ENCODE results near the gene LRRC75B. TPM values are rescaled to one million over a fixed set of nuclear protein-coding genes. Genes with fewer than 3 reads are reported as not detected.

Gene LRRC75B
- total and polyA plus RNA-seq, 2 of the 13 experiments (the other 11 are each of a cell fraction or from before 2014, with no cell fraction given) = 11.8 to 34.8 TPM

DNA sequence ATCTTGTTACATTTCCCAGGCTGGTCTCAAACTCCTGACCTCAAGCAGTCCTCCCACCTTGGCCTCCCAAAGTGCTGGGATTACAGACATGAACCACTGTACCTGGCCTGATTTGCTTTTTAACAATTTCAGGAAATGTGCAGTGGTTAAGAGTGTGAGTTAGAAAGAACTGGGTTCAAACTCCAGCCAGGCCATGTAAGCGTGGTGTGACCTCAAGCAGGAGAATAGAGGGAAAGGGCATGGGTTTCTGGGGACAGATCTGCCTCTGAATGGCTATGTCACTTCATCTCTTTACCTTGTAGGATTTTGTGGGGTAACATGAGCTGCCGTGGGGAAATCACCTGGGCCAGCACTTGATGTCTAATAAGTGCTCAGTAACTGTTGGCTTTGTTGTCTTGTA, 27.8 kb downstream of the LRRC75B start:
- WGBS (ENCODE audit: low lambda C conversion rate) = 76% methylated on average over 2 of the region's 2 CpGs
- Histone ChIP-seq H4K20me1 (ENCODE audit: insufficient read depth, low read length) (peaks cover 17% of the 10 kb centered on the region; the same call in 1 of the 2 replicates), H3K79me2 (ENCODE audit: insufficient read depth, low read length) (peaks cover 77% of the 10 kb centered on the region), H3K9ac (ENCODE audit: insufficient read depth, low read depth, low read length) (peak overlapping the region; percentile 19), H3K4me3 (replicated peaks in 1 of 3; ENCODE audit: insufficient read depth in 1 of 3, low read depth in 2 of 3, low read length in 3 of 3) (no peak overlapping the region), H3K9me3 (ENCODE audit: low read length) (no peaks in the 10 kb centered on the region), H3K27me3 (ENCODE audit: control insufficient read depth in 1 of 2, insufficient read depth in 2 of 2, low read length in 2 of 2) (no peaks in the 10 kb centered on the region), H3K27ac (ENCODE audit: extremely low read length, insufficient read depth, low read length) (peak overlapping the region; percentile 74), H3K4me2 (ENCODE audit: low read depth, low read length) (peak overlapping the region; percentile 64), H3K4me1 (ENCODE audit: insufficient read depth, low read length) (peaks cover 87% of the 10 kb centered on the region), H2AFZ (ENCODE audit: low read length) (no peak overlapping the region), H3K36me3 (replicated peaks in 1 of 2; ENCODE audit: control insufficient read depth in 1 of 2, insufficient read depth in 2 of 2, low read length in 2 of 2) (peaks cover 31 to 64% of the 10 kb centered on the region in 2 experiments)
- peak; percentile 25 for ATAC-seq
- POLR2A ChIA-PET = interaction anchor here (1.5 to 4.1 kb wide), 4 partner anchors 8 to 15 kb away, joined by 7 to 43 read pairs (median 30); partner anchors contain the start of genes GUCD1 and SNRPD3
- no TSS peak for BruUV-seq (replicated peaks)
- intact Hi-C loops (cut with micrococcal nuclease; ENCODE audit: unreplicated experiment) = loop anchor here (2.0 kb wide), 1 partner anchor 14 kb away; no protein-coding TSS in a partner anchor
- CTCF ChIA-PET (ENCODE audit: low intra/inter-chr PET ratio, low total read pairs) = no interaction called here
- FAIRE-seq = no peak
- in situ Hi-C loops (cut with HindIII; ENCODE audit: extremely low pct_ligation_motif_present, low pct_unique_long_range_greater_than_20kb) = no loop called here
- no peak for DNase-seq (ENCODE audit: low spot score)
- TF ChIP-seq ZNF710 (CRISPR knock-in tag; IDR thresholded peaks at IDR 0.05; ENCODE audit: borderline replicate concordance) (no peak), DNMT3B (CRISPR knock-in tag; conservative IDR thresholded peaks at IDR 0.05) (no peak), SRSF1 (optimal IDR thresholded peaks at IDR 0.05; ENCODE audit: low read depth, low read length) (no peak), ZNF121 (CRISPR knock-in tag; IDR thresholded peaks at IDR 0.05) (peak; percentile 12; the same call in 1 of the 2 replicates), HMGXB4 (CRISPR knock-in tag; IDR thresholded peaks at IDR 0.05; ENCODE audit: borderline replicate concordance in 1 of 2, low read depth in 1 of 2) (no peak), ZNF879 (CRISPR knock-in tag; IDR thresholded peaks at IDR 0.05) (no peak), HES4 (CRISPR knock-in tag; IDR thresholded peaks at IDR 0.05; ENCODE audit: borderline replicate concordance) (no peak), IRX3 (CRISPR knock-in tag; IDR thresholded peaks at IDR 0.05; ENCODE audit: borderline replicate concordance, low read depth) (no peak), ZNF292 (CRISPR knock-in tag; IDR thresholded peaks at IDR 0.05; ENCODE audit: borderline replicate concordance, low read depth) (0 out of 2 replicates have a peak, but pooled peaks have one; percentile 4), PPARG (CRISPR knock-in tag; conservative IDR thresholded peaks at IDR 0.05) (0 out of 2 replicates have a peak, but pooled peaks have one; percentile 26), RBM39 (IDR thresholded peaks at IDR 0.05; ENCODE audit: low read depth, low read length, poor library complexity, severe bottlenecking) (no peak), RBFOX2 (IDR thresholded peaks at IDR 0.05; ENCODE audit: low read depth, low read length) (no peak), ZNF124 (CRISPR knock-in tag; IDR thresholded peaks at IDR 0.05) (no peak), RBM22 (optimal IDR thresholded peaks at IDR 0.05; ENCODE audit: low read length) (peak; percentile 31), ZNF616 (CRISPR knock-in tag; IDR thresholded peaks at IDR 0.05; ENCODE audit: low read depth) (no peak), ZNF234 (CRISPR knock-in tag; conservative IDR thresholded peaks at IDR 0.05) (no peak), BCL6 (CRISPR knock-in tag; IDR thresholded peaks at IDR 0.05) (peak; percentile 47; the same call in 1 of the 2 replicates), SRF (IDR thresholded peaks at IDR 0.05; ENCODE audit: low read depth, low read length) (no peak)
- TF ChIP-seq, protein P1, sequence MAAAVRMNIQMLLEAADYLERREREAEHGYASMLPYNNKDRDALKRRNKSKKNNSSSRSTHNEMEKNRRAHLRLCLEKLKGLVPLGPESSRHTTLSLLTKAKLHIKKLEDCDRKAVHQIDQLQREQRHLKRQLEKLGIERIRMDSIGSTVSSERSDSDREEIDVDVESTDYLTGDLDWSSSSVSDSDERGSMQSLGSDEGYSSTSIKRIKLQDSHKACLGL (CRISPR knock-in tag; IDR thresholded peaks at IDR 0.05) = no peak

Measured in HepG2 (cell line).